ENCODE measurements around the gene SUFU.
A peak's percentile ranks its signal among the peaks of the same experiment; 100 is the strongest.
"Not testable (repeated sequence)": the region's sequence is repeated elsewhere in the genome, so short reads cannot be mapped to it uniquely, and the experiment has no call there.

SUFU gene

GRCh38 chr10:102503264-102504178 lies at the start of gene SUFU:
Gene SUFU (plus strand): TSS chr10:102503972. CDS start chr10:102504153, 181 bp downstream.
- peak; percentile 97 to 98 for DNase-seq

- not testable (repeated sequence) for DNase-seq
These were observed 48.9 kb upstream of the SUFU start for GRCh38 chr10:102454662-102455487.

GRCh38 chr10:102455893-102456471 lies 47.8 kb upstream of the SUFU start:
- DNase-seq = no peak

GRCh38 chr10:102457591-102458150 lies 46.1 kb upstream of the SUFU start:
- no peak for DNase-seq

- DNase-seq = no peak
These were observed 45.1 kb upstream of the SUFU start for GRCh38 chr10:102458656-102459055.

GRCh38 chr10:102460836-102461186 lies 43.0 kb upstream of the SUFU start:
- DNase-seq = no peak

GRCh38 chr10:102461187-102462054 lies 42.4 kb upstream of the SUFU start:
- DNase-seq = peak; percentile 76 to 83

- no peak for DNase-seq
These were observed 41.2 kb upstream of the SUFU start for GRCh38 chr10:102462512-102463054.

- DNase-seq = no peak
These were observed 39.8 kb upstream of the SUFU start for GRCh38 chr10:102463983-102464382.

GRCh38 chr10:102465466-102465865 lies 38.3 kb upstream of the SUFU start:
- no peak for DNase-seq

GRCh38 chr10:102467318-102467717 lies 36.5 kb upstream of the SUFU start:
- DNase-seq = no peak

- no peak for DNase-seq
These were observed 35.8 kb upstream of the SUFU start for GRCh38 chr10:102467971-102468438.

- no peak for DNase-seq
These were observed 35.1 kb upstream of the SUFU start for GRCh38 chr10:102468683-102469082.

GRCh38 chr10:102470579-102471546 lies 32.9 kb upstream of the SUFU start:
- DNase-seq = no peak

- DNase-seq = no peak
These were observed 30.1 kb upstream of the SUFU start for GRCh38 chr10:102473445-102474331.

- DNase-seq = no peak
These were observed 28.2 kb upstream of the SUFU start for GRCh38 chr10:102475451-102476040.

- DNase-seq = no peak
These were observed 27.2 kb upstream of the SUFU start for GRCh38 chr10:102476466-102477141.

GRCh38 chr10:102479651-102480050 lies 24.1 kb upstream of the SUFU start:
- no peak for DNase-seq
